Ishikawa (cell line): ENCODE measurements around the gene MR1.

Experiments used
- CEBPB ChIP-seq: IDR thresholded peaks from 2 replicates; pipeline ENCODE4 v1.6.1; 2012
- CREB1 ChIP-seq: IDR thresholded peaks from 2 replicates; pipeline ENCODE4 v1.6.1; 2012; ENCODE audit warnings: low read depth
- EGR1 ChIP-seq: IDR thresholded peaks from 2 replicates; pipeline ENCODE4 v1.6.1; 2012
- EP300 ChIP-seq: IDR thresholded peaks from 2 replicates; pipeline ENCODE4 v1.6.1; 2012; ENCODE audit warnings: borderline replicate concordance
- FOXM1 ChIP-seq: IDR thresholded peaks from 2 replicates; pipeline ENCODE4 v1.6.1; 2012; ENCODE audit warnings: low read depth, borderline replicate concordance
- NFIC ChIP-seq: IDR thresholded peaks from 2 replicates; pipeline ENCODE4 v1.6.1; 2012
- RAD21 ChIP-seq: IDR thresholded peaks from 2 replicates; pipeline ENCODE4 v1.6.1; 2012; ENCODE audit warnings: low read depth
- TAF1 ChIP-seq: IDR thresholded peaks from 2 replicates; pipeline ENCODE4 v1.6.1; 2012; ENCODE audit warnings: low read depth, mild to moderate bottlenecking
- TCF12 ChIP-seq: IDR thresholded peaks from 2 replicates; pipeline ENCODE4 v1.6.1; 2012; ENCODE audit warnings: low read depth
- TEAD4 ChIP-seq: IDR thresholded peaks from 2 replicates; pipeline ENCODE4 v1.6.1; 2012
- YY1 ChIP-seq: IDR thresholded peaks from 2 replicates; pipeline ENCODE4 v1.6.1; 2012; ENCODE audit warnings: low read depth
- ZBTB7A ChIP-seq: IDR thresholded peaks from 2 replicates; pipeline ENCODE4 v1.6.1; 2012; ENCODE audit warnings: low read depth
- TF ChIP-seq, protein P1 (sequence below): IDR thresholded peaks from 2 replicates; pipeline ENCODE4 v1.6.1; 2012
- TF ChIP-seq, protein P2 (sequence below): IDR thresholded peaks from 2 replicates; pipeline ENCODE4 v1.6.1; 2012
- TF ChIP-seq, protein P3 (sequence below): IDR thresholded peaks from 2 replicates; pipeline ENCODE4 v1.6.1; 2012; ENCODE audit warnings: low read depth, mild to moderate bottlenecking

MR1 gene

DNA sequence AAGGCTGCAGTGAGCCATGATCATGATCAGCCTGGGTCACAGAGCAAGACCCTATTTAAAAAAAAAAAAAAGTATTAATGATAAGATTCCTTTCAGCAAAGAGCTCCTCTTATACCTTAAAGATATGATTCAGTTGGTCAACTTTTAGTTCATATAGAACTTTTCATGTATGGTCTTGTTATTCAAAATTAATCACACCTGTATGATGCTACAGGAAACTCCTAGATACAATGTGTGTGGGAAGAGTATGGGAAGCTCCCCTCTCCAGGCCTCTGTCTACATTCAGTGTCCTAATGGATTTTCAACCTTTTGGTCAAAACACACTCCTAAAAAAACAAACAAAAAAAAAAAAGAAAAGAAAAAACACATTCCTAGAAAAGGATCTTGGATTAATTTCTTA, 17.1 kb downstream of the MR1 start:
- TF ChIP-seq EP300: no peak
- TF ChIP-seq, protein P1, sequence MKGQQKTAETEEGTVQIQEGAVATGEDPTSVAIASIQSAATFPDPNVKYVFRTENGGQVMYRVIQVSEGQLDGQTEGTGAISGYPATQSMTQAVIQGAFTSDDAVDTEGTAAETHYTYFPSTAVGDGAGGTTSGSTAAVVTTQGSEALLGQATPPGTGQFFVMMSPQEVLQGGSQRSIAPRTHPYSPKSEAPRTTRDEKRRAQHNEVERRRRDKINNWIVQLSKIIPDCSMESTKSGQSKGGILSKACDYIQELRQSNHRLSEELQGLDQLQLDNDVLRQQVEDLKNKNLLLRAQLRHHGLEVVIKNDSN: no peak
- TF ChIP-seq CREB1: no peak
- no peak for TF ChIP-seq CEBPB
- TF ChIP-seq, protein P2, sequence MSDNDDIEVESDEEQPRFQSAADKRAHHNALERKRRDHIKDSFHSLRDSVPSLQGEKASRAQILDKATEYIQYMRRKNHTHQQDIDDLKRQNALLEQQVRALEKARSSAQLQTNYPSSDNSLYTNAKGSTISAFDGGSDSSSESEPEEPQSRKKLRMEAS: no peak
- TF ChIP-seq RAD21: no peak
- TF ChIP-seq FOXM1: no peak
- no peak for TF ChIP-seq TEAD4
- TF ChIP-seq TAF1: no peak
- no peak for TF ChIP-seq NFIC
- TF ChIP-seq YY1: no peak

DNA sequence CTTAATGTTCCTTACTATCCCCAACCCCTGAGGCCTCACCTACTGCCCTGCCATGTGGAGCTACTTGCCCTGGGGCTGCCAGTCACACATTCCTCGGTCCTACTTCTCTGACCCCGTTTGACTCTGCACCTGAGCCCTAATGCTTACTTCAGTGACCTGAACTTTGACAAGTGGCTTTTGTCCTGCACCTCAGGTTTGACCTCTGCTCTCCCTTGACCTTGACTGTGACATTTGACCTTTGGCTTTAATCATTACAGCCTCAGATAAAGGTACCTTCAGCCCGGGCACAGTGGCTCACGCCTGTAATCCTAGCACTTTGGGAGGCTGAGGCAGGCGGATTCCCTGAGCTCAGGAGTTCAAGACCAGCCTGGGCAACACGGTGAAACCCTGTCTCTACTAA, 22.8 kb downstream of the MR1 start:
- TF ChIP-seq, protein P1: no peak
- TF ChIP-seq TEAD4 (no peak), YY1 (no peak), ZBTB7A (no peak), CEBPB (no peak), TCF12 (no peak), EP300 (no peak), EGR1 (no peak), TAF1 (no peak), FOXM1 (no peak), RAD21 (no peak), NFIC (no peak), CREB1 (no peak)
- TF ChIP-seq, protein P3, sequence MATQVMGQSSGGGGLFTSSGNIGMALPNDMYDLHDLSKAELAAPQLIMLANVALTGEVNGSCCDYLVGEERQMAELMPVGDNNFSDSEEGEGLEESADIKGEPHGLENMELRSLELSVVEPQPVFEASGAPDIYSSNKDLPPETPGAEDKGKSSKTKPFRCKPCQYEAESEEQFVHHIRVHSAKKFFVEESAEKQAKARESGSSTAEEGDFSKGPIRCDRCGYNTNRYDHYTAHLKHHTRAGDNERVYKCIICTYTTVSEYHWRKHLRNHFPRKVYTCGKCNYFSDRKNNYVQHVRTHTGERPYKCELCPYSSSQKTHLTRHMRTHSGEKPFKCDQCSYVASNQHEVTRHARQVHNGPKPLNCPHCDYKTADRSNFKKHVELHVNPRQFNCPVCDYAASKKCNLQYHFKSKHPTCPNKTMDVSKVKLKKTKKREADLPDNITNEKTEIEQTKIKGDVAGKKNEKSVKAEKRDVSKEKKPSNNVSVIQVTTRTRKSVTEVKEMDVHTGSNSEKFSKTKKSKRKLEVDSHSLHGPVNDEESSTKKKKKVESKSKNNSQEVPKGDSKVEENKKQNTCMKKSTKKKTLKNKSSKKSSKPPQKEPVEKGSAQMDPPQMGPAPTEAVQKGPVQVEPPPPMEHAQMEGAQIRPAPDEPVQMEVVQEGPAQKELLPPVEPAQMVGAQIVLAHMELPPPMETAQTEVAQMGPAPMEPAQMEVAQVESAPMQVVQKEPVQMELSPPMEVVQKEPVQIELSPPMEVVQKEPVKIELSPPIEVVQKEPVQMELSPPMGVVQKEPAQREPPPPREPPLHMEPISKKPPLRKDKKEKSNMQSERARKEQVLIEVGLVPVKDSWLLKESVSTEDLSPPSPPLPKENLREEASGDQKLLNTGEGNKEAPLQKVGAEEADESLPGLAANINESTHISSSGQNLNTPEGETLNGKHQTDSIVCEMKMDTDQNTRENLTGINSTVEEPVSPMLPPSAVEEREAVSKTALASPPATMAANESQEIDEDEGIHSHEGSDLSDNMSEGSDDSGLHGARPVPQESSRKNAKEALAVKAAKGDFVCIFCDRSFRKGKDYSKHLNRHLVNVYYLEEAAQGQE: no peak
- TF ChIP-seq, protein P2: no peak

DNA sequence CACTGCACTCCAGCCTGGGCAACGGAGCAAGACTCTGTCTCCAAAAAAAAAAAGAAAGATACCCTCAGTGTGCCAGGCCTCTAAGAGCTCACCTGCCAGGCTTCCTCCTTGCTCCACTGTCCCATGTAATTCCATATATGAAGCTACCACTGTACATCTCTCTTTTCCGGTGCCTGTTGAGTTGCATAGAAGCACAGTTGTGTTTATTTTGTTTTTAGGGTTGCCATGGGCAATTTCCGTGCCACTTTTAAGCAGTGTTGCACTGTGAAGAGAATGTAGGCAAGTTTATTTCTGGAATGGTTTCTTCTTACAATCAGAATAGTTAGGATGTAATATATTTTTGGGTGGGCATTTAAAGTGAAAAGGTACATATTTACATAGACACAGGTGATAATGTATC, 23.3 kb downstream of the MR1 start:
- TF ChIP-seq TAF1: no peak
- TF ChIP-seq, protein P1: no peak

DNA sequence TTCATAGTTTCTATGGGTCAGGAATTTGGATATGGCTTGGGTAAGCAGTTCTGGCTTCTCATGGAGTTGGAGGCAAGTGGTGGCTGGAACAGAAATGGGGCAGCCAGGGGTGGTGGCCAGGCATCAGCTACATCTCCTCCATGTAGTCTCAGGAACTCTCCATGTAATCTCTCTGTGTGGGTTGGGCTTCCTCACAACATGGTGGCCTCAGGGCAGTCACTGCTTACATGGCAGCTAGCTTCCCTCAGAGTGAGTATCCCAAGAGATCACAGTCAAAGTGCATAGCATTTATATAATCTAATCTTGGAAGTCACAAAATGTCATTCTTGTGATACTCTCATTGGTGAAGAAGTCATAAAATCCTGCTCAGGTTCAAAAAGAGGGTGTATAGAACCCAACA, 25.7 kb downstream of the MR1 start:
- TF ChIP-seq YY1 (no peak), CREB1 (no peak), NFIC (no peak), EP300 (no peak), CEBPB (no peak), FOXM1 (no peak), RAD21 (no peak), TEAD4 (no peak), ZBTB7A (no peak), TCF12 (no peak)
- TF ChIP-seq, protein P3: no peak
- TF ChIP-seq, protein P1: no peak

DNA sequence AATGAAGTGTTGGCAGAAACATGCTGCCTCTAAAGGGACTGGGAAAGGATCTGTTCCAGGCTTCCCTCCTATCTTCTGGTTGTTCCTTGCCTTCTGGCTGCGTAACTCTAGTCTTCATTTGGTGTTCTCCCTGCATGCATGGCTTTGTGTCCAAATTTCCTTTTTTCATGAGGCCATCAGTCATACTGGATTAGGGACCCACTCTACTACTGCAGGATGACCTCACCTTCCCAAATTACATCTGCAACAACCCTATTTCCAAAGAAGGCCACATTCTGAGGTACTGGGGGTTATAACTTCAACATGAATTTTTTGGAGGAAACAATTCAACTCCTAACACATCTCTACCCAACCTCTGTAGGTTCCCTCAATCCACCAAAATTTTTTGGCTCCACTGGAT, 26.3 kb downstream of the MR1 start:
- TF ChIP-seq CREB1: no peak
- TF ChIP-seq NFIC: no peak
- TF ChIP-seq EP300: no peak
- TF ChIP-seq TAF1: no peak
- TF ChIP-seq RAD21: no peak
- TF ChIP-seq CEBPB: no peak
- no peak for TF ChIP-seq FOXM1
- TF ChIP-seq YY1: no peak
- no peak for TF ChIP-seq ZBTB7A
- TF ChIP-seq, protein P2: no peak
- no peak for TF ChIP-seq TEAD4
- TF ChIP-seq, protein P1: no peak
- TF ChIP-seq, protein P3: no peak
- TF ChIP-seq TCF12: no peak
- no peak for TF ChIP-seq EGR1
